Measurements from ENCODE around the gene MACROD2.
"Not testable (repeated sequence)": the region's sequence is repeated elsewhere in the genome, so short reads cannot be mapped to it uniquely, and the experiment has no call there.

The MACROD2 gene

GRCh38 chr20:14885661-14886060, 890.3 kb downstream of the MACROD2 start:
- ATAC-seq: no peak

DNA sequence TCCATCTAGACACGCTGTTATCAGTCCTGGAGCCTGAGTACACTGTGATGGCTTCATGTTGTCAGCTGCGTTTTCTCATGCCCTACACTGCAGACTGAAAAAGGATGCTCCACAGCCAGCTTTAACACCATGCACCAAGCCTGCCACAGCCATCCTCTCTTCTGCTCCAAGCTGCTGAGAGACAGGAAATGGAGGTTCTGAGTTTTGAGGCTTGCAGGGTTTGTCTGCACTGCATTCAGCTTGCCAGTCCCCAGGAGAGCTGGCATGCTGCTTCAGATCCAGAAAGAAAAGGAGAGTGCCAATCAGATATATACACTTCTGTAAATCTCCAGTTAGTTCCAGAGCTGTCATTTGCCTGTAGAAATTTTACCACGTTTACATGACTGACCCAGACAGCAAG, 892.8 kb downstream of the MACROD2 start:
- ATAC-seq: no peak

GRCh38 chr20:14889496-14890255, 894.4 kb downstream of the MACROD2 start:
- no peak for ATAC-seq

DNA sequence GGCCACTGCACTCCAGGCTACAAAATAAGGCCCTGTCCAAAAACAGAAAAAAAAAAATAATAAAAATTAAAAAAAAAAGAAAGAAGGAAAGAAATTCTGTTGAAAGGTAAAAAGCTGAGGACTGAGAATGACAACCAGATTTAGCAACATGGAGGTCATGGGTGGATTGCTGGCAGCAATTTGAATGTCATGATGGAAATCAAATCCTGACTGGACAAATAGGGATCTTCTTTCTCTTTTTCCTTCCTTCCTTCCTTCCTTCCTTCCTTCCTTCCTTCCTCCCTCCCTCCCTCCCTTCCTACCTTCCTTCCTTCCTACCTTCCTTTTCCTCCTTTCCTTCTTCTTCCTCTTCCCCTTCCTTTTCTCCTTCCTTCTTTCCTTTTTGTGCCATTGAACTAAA, 895.4 kb downstream of the MACROD2 start:
- ATAC-seq: no peak

DNA sequence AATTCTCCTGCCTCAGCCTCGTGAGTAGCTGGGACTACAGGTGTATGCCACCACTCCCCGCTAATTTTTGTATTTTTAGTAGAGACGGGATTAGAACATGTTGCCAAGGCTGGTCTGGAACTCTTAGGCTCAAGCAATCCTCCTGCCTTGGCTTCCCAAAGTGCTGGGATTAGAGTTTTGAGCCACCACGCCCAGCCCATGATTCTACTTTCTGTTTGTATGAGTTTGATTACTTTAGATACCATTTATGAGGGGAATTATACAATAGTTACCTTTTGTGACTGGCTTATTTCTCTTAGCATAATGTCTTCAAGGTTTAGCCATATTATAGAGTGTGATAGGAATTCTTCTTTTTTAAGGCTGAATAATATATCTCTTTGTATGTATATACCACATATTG, 897.5 kb downstream of the MACROD2 start:
- ATAC-seq: no peak

DNA sequence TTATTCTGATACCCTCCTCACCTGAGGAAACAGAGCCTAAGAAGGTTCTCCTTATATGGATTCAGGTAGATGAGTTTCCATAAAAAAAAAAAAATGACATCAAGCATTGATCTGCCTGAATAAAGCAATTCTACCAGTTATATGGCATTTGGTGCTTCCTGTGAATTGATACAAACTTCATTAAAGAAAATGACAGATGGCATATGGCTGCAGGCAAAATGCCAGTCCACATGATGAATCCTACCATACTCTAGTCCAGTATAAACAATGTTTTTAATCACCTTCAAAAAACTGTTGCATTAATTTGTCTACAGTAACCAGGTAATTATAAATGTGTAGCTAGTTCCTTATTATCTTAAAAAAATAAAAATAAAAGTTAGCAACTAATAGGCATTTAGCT, 901.3 kb downstream of the MACROD2 start:
- ATAC-seq: no peak

- ATAC-seq: no peak
These were observed 902.3 kb downstream of the MACROD2 start for GRCh38 chr20:14897608-14898007.

DNA sequence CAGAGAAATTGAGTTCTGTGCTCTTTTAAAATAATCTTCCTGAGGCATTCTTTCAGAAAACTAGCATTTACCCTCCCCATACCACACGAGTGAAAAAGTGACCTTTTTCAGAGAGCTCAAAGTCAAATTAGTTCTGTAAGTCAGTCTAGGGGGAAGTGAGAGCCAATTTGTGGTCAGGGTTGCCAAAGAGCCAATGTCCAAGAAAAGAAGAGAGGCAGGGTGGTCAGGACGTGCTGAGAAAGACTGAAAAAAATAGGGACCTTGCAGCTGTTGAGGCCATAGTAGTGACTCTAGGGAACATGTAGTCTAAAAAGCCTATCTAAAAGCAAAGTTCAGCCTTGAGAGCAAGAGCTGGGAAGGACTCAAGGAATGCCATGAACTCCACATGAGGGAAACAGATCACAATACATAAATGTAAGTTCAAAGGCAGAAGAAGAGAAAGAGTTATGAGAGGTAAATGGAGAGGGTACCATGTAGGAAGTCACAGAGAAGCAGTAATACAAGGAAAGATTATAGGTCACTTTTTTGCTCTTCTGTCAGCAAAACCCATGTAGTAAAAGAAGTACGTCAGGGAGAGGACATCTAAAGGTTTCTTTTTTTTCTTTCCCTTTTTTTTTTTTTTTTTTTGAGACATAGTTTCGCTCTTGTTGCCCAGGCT, 907.2 kb downstream of the MACROD2 start:
- ATAC-seq: no peak

GRCh38 chr20:14906908-14907434, 911.7 kb downstream of the MACROD2 start:
- ATAC-seq: no peak

- ATAC-seq: no peak
These were observed 914.8 kb downstream of the MACROD2 start for GRCh38 chr20:14910126-14910525.

DNA sequence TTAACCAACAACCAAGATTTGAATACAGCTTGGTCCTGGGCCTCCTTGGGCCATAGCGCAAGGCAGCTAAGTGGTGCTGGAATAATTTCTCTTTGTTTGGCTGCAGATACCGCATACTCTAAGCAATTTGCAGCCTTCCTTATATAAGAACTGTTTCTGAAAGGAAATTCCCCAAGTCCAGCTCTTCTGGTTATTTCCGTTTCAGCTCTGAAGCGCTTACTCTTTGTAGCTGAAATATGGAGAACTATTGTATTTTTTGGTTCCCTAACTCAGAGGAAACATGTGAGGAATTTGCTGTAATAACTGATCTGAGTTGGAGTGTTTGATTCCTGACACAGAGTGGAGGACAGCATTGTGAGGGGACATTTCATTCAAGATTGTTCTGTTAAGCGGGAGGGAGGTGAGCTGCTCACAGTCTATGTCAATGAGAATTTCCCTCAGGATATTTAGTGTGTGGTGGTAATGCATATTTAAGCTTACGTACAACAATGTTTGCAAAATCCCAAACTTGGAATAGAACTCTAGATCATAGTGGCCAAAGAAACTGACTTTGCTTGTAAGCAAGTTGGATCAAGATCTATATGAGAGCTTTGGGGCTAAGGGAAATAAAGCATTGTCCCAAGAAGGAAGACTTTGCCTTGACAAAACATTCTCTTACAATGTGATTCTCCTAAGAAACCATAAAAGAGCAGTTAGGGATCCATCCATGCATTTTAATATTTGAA, 918.7 kb downstream of the MACROD2 start:
- ATAC-seq: no peak

GRCh38 chr20:14914633-14915032, 919.3 kb downstream of the MACROD2 start:
- no peak for ATAC-seq

GRCh38 chr20:14915356-14915755, 920.0 kb downstream of the MACROD2 start:
- ATAC-seq: no peak

GRCh38 chr20:14916360-14916920, 921.1 kb downstream of the MACROD2 start:
- no peak for ATAC-seq

DNA sequence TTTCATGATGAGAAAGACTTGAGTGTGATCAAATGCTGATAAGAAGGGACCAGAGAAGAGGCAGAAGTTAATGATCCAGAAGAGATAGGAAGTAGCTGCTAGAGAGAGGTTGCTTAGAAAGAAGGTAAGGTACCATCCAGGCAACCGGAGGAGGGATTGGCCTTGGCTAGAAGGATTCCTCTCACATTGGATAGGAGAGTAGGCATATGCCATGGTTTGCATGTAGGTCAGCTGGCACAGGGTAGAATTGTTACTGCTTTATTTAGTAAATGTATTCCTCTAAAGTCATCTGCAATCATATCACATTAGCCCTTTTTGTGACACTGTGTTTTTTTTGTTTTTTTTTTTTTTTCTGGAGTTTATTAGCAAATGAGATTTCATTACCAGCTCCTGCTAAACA, 923.0 kb downstream of the MACROD2 start:
- no peak for ATAC-seq

GRCh38 chr20:14918976-14919375, 923.7 kb downstream of the MACROD2 start:
- ATAC-seq: no peak

GRCh38 chr20:14919501-14920081, 924.3 kb downstream of the MACROD2 start:
- no peak for ATAC-seq

DNA sequence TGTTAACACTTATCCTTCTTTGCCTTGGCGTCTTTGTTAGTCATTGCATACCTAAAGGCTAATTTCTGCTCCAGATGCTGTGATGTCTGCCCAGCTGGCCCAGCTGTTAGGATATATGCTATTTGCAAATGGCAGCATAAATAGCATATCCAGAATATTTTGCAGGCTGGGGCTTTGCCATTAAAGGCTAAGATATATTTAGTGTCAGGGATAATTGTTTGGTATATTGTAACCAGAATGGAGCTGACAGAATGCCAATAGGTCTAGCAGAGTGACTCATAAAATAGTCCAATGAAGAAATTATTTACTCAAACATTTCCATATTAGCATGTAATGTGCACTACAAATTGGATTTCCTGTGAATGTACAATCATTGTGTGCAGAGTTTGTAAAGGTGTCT, 926.2 kb downstream of the MACROD2 start:
- ATAC-seq: no peak

- ATAC-seq: no peak
These were observed 927.4 kb downstream of the MACROD2 start for GRCh38 chr20:14922503-14923267.

DNA sequence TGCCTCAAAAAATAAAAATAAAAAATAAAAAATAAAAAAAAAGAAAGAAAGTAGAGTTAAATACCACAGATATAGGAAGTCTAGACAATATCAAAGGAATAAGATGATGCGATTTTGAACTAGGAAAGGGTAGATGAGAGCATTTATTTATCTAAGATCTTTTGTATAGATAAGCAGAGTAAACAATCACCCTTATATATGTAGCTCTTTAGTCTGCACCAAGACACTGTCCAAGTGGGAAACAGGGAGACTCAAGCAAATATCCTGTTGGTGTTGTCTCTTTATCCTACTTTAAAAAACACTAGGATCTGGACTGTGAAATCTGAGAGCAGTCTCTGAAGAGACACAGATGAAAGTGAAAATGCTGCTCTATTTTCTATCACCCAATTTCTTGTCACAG, 929.1 kb downstream of the MACROD2 start:
- ATAC-seq: no peak

DNA sequence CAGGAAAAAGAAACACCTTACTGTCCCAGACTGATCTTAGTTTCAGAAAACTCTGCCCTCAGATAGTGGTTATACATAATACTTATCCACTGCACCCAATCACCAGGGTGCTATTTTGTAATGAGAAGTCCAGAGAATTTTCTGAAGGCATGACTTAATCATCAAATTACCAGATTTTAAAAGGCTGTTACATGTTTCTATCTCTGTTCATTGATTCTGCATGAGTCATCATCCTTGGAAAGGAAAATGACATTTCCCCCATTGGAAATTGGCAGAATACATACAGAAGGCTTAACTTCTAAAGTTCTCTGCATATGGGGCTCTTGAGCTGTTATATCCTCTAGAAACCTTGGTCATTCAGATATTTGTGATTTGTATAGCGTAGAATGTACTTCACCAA, 930.0 kb downstream of the MACROD2 start:
- ATAC-seq: no peak

- ATAC-seq: not testable (repeated sequence)
These were observed 931.1 kb downstream of the MACROD2 start for GRCh38 chr20:14926436-14926835.

Measured in activated CD4-positive, CD25-positive, alpha-beta regulatory T cell treated with anti-CD3 and anti-CD28 coated beads, Interleukin-2, amount 50 U/mL, for 24 hours (primary cell).